Fibroblast of mammary gland (primary cell): Measurements from ENCODE around the gene MPP1.

Experiments used
- DNase-seq: peaks from one replicate; pipeline ENCODE4 v3.0.0-alpha.2; 2010; ENCODE audit warnings: low read depth
- H3K4me3 ChIP-seq: 2 replicates; pipeline ENCODE4 v1.5.1; 2011; ENCODE audit warnings: low read depth, mild to moderate bottlenecking, low read length, moderate library complexity; ENCODE audit not compliant: control insufficient read depth
- TF ChIP-seq, protein P1 (sequence below): conservative IDR thresholded peaks from 2 replicates; pipeline ENCODE4 v1.5.1; 2011; ENCODE audit warnings: low read depth, low read length, inconsistent platforms; ENCODE audit not compliant: control insufficient read depth, insufficient read depth

The MPP1 gene

GRCh38 chrX:154804957-154805695, at the start of gene MPP1:
Gene MPP1 (minus strand): TSS chrX:154805485. CDS start chrX:154805373, 112 bp downstream.
- DNase-seq, result peak; percentile 61
- TF ChIP-seq, protein P1, sequence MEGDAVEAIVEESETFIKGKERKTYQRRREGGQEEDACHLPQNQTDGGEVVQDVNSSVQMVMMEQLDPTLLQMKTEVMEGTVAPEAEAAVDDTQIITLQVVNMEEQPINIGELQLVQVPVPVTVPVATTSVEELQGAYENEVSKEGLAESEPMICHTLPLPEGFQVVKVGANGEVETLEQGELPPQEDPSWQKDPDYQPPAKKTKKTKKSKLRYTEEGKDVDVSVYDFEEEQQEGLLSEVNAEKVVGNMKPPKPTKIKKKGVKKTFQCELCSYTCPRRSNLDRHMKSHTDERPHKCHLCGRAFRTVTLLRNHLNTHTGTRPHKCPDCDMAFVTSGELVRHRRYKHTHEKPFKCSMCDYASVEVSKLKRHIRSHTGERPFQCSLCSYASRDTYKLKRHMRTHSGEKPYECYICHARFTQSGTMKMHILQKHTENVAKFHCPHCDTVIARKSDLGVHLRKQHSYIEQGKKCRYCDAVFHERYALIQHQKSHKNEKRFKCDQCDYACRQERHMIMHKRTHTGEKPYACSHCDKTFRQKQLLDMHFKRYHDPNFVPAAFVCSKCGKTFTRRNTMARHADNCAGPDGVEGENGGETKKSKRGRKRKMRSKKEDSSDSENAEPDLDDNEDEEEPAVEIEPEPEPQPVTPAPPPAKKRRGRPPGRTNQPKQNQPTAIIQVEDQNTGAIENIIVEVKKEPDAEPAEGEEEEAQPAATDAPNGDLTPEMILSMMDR, result no peak
- H3K4me3 ChIP-seq, result peak within 1 kb of the TSS; percentile 66

DNA sequence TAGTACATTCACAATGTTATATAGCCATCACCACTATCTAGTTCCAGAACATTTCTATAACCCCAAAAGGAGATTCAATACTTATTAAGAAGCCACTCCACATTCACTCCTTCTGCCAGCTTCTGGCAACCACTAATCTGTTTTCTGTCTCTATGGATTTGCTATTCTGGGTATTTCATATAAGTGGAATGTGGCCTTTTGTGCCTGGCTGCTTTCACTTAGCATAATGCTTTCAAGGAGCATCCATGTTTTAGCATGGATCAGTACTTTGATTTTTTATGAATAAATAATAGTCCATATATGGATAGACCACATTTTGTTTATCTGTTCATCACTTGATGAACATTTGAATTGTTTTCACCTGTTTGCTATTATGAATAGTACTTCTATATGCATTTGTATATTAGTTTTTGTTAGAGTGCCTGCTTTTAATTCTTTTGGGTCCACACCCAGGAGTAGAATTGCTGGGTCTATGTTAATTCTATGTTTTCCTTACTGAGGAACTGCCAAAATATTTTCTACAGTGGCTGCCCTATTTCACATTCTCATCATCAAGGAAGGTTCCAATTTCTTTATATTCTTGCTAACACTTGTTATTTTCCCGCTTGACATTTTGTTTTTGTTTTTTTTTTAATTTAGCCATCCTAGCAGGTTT, 45.8 kb upstream of the MPP1 start:
- H3K4me3 ChIP-seq, result no peak overlapping the region
- TF ChIP-seq, protein P1, result no peak
- DNase-seq, result no peak

DNA sequence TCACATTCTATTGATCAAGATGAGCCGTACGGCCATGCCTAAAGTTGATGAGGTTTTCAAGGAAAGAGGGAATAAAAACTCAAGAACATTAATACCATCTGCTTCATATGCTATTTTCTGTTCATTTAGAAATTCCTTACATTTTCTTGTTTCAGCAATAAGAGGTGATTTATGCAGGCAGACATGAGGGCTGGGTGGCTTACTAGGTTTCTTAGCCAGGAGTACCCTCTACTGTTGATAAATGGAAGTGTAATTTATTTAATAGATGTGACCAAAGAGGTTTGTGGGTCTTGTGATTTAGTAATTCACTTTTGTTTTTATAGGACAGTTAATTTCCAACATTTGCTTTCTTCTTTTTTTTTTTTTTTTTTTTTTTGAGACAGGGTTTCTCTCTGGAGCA, 35.6 kb upstream of the MPP1 start:
- H3K4me3 ChIP-seq, result no peak overlapping the region
- TF ChIP-seq, protein P1, result peak; percentile 54
- peak; percentile 65 for DNase-seq

- TF ChIP-seq, protein P1, result no peak
- H3K4me3 ChIP-seq, result no peak overlapping the region
- DNase-seq, result no peak
Measured at GRCh38 chrX:154836163-154836562, 30.9 kb upstream of the MPP1 start.

DNA sequence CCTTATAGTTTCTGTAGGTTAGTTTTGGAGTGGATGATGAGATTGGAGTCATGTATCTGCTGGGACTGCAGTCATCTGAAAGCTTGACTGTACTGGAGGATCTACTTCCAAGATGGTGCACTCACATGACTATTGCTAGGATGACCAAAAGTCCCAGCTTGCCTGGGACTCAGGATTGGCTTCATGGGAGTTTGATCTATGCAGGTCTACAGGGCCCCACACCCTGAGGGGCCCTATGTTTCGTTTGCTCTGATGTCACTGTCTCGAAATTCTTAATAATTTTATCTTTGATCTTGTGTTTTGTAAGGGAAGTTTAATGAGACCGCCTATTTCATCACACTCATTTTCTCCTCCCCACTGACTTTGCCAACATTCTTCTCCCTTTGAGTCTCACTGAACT, 29.3 kb upstream of the MPP1 start, which contains the start of gene SMIM9:
Gene SMIM9, minus strand, starts transcription at position 101 of the 400 bp plus-strand sequence. CDS start 3,806 bp downstream, outside the sequence.
- H3K4me3 ChIP-seq, result no peak within 1 kb of the TSS

DNA sequence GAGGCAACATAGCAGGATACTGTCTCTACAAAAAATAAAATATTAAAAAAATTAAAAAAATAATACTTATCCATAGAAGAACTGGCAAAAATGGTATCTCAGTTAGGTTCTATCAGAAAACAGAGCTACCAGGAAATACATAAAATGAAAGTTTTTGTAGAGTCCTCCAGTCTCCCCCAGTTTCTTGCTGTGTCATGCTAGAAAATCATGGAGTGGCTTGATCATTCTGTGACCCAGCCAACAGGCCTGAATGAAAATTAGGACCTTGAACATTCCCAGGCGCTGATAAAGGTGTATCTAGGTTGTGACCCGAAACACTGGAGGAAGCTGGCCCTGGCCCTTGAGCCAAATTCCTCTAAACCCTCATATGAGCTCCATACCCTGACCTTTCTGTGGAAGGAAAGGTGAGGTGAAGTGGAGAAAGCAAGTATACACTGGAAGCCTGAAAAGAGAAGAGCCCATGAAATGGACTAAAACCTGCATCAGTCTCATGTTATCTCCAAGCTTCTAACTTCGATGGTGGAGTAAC, 28.5 kb upstream of the MPP1 start:
- no peak for DNase-seq
- TF ChIP-seq, protein P1, result no peak
- H3K4me3 ChIP-seq, result no peak overlapping the region

More for the DNA sequence above, 29.3 kb upstream of the MPP1 start, which contains the start of gene SMIM9:
- TF ChIP-seq, protein P1, result no peak
- no peak for DNase-seq
